Measurements from ENCODE around the gene PTMA. TPM values are rescaled to one million over a fixed set of nuclear protein-coding genes. Genes with fewer than 3 reads are reported as not detected.

The PTMA gene
- total RNA-seq, 4 donors from 2014 or later: 811 to 1,206 (median 976) TPM

- intact Hi-C loops (cut with DNase I; ENCODE audit: low total_unique reads): no loop called here
- 82 to 95% methylated on average over 9 of the region's 9 CpGs for WGBS, 2 donors
- DNase-seq (ENCODE audit: low spot score in 2 of 2): no peak
- TF ChIP-seq, protein P1, sequence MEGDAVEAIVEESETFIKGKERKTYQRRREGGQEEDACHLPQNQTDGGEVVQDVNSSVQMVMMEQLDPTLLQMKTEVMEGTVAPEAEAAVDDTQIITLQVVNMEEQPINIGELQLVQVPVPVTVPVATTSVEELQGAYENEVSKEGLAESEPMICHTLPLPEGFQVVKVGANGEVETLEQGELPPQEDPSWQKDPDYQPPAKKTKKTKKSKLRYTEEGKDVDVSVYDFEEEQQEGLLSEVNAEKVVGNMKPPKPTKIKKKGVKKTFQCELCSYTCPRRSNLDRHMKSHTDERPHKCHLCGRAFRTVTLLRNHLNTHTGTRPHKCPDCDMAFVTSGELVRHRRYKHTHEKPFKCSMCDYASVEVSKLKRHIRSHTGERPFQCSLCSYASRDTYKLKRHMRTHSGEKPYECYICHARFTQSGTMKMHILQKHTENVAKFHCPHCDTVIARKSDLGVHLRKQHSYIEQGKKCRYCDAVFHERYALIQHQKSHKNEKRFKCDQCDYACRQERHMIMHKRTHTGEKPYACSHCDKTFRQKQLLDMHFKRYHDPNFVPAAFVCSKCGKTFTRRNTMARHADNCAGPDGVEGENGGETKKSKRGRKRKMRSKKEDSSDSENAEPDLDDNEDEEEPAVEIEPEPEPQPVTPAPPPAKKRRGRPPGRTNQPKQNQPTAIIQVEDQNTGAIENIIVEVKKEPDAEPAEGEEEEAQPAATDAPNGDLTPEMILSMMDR (IDR thresholded peaks at IDR 0.05): no peak
- no peak overlapping the region for H3K4me3 ChIP-seq (ENCODE audit: low read depth, poor library complexity, severe bottlenecking)
These were observed 9.3 kb upstream of the PTMA start for GRCh38 chr2:231699006-231699405.

DNA sequence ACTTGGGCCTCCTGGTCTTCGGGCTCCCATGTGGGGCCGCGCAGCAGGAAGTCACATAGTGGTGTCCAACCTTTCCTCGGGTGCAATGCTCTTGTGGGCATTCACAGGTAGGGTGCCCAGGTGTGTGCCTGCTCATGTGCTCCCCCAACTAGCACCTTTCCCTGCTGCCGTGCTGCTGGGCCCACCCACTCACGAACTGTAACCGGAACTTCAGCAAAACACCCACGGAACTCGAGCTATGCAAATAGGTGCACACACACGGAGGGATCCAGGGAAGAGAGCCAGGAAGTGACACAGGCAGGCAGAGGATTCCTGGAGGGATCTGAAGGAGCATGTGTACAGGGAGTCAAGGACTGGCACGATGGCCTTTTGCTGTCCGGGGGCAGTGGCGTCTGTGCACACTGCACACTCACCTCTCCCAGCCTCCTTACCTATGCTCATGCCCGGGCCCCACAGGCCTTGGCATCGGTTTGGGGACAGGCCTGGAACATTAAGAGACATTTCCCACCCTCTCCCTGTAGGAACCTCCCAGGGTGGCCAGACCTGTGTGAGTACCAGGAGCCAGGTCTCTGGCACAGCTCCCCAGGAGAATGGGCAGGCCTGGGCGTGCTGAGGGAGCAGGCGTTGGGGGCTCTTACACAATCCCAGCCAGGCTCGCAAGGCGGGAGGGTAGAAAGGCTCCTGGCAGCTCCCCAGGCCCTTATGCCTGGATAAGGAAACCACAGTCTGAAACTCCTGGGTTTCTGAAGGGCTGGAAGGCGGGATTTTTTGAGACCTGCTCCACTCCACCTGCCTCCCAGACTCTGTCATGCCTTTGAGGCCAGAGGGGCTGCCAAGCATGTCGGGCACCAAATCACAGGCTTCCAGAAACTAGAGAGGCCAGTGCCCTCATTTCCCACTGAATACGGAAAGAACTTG is 6.6 kb upstream of the PTMA start:
- TF ChIP-seq, protein P1 (IDR thresholded peaks at IDR 0.05): no peak
- TF ChIP-seq POLR2A (IDR thresholded peaks at IDR 0.05): no peak
- DNase-seq (ENCODE audit: low spot score in 2 of 2): peak; percentile 75 to 94
- intact Hi-C loops (cut with DNase I; ENCODE audit: low total_unique reads): no loop called here
- 49 to 50% methylated on average over 22 of the region's 22 CpGs for WGBS, 2 donors
- H3K4me3 ChIP-seq (ENCODE audit: low read depth, poor library complexity, severe bottlenecking): no peak overlapping the region

DNA sequence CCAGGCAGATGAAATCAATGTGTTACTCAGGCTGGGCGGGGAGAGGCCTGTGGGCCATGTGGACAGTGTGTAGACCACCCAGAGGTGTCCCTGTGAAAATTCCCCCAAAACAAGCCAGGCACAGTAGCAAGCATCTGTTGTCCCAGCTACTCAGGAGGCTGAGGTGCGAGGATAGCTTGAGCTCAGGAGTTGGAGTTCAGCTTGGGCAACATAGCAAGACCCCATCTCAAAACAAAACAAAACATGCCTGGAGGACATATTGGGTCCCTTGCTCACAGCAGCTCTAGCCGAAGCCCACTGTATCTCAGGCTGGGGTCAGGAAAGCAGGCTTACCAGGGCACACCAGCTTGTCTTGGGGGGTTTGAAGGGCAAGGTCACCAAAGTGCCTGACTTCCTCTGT is 4.3 kb upstream of the PTMA start:
- DNase-seq (ENCODE audit: low spot score in 2 of 2): no peak
- no peak for TF ChIP-seq POLR2A (IDR thresholded peaks at IDR 0.05)
- TF ChIP-seq, protein P1 (IDR thresholded peaks at IDR 0.05): no peak
- intact Hi-C loops (cut with DNase I; ENCODE audit: low total_unique reads): no loop called here
- no peak overlapping the region for H3K4me3 ChIP-seq (ENCODE audit: low read depth, poor library complexity, severe bottlenecking)
- WGBS, 2 donors: 92 to 95% methylated on average over 3 of the region's 3 CpGs

GRCh38 chr2:231706731-231707624 is 1.3 kb upstream of the PTMA start:
- peak overlapping the region; percentile 52 for H3K4me3 ChIP-seq (ENCODE audit: low read depth, poor library complexity, severe bottlenecking)
- TF ChIP-seq POLR2A (IDR thresholded peaks at IDR 0.05): peak in 1 of 2 donors; percentile 80
- TF ChIP-seq, protein P1 (IDR thresholded peaks at IDR 0.05): no peak
- intact Hi-C loops (cut with DNase I; ENCODE audit: low total_unique reads): no loop called here
- WGBS, 2 donors: 0 to 1% methylated on average over 60 to 66 of the region's 66 CpGs
- DNase-seq (ENCODE audit: low spot score in 2 of 2): peak; percentile 98 to 99

DNA sequence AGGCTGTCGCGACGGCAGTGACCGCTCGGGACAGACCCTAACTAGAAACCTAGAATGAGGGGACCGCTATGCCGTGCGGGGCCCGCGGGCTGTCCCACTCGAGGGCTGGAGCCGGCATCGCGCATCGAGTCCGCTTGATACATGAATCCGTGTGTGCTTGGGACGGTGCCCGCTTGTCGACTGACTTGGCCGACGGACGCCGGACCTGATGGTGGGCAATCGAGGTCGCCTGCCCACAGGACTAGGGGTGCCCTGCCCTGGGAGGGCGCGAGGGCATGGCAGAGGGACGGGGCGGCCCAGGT is 749 bp upstream of the PTMA start:
- intact Hi-C loops (cut with DNase I; ENCODE audit: low total_unique reads): no loop called here
- TF ChIP-seq POLR2A (IDR thresholded peaks at IDR 0.05): no peak
- TF ChIP-seq, protein P1 (IDR thresholded peaks at IDR 0.05): no peak
- peak overlapping the region; percentile 46 for H3K4me3 ChIP-seq (ENCODE audit: low read depth, poor library complexity, severe bottlenecking)
- DNase-seq (ENCODE audit: low spot score in 2 of 2): peak; percentile 70 to 96
- WGBS, 2 donors: 2% methylated on average over 20 to 29 of the region's 30 CpGs

Data from lower leg skin (tissue), 4 donors.